ENCODE data around the gene DRC1.

The DRC1 gene

DNA sequence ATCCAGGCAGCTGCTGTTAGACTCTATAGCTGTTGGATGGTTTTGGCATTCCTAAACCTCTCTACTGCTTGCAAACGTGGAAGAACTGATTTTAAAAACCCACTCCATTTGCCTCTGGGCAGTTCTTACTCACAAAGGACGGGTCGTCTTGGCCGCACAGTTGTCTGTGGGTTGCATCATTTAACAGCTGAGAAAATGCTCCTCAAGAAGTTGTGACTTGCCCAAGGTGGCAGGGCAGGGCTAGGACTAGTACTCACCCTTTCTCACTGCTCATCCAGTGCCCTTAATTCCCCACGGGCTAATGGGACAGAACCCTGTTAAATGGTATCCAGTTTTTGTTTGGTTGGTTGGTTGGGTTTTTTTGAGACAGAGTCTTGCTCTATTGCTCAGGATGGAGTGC is 997 bp upstream of the DRC1 start:
- no peak for DNase-seq

- no peak for DNase-seq
These were observed 5.8 kb downstream of the DRC1 start for GRCh38 chr2:26407526-26407925.

DNA sequence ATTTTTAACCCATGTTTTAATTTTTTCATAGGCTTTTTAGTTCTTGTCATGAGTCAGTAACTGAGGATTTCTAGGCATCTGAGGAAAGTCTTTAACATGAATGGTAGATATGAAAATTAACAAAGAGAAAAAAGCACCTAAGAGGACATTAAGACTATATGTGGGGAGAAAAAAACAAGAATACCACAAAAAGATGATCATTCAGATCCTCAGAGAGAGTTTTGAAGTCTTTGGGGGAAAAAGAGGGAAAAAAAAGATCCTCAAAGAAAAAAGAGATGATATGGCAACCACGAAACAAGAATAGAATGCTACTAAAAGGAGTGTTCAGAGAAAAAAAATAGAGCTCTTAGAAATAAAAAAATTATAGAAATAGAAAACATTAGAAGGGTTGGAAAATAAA is 8.1 kb downstream of the DRC1 start:
- no peak for DNase-seq

DNA sequence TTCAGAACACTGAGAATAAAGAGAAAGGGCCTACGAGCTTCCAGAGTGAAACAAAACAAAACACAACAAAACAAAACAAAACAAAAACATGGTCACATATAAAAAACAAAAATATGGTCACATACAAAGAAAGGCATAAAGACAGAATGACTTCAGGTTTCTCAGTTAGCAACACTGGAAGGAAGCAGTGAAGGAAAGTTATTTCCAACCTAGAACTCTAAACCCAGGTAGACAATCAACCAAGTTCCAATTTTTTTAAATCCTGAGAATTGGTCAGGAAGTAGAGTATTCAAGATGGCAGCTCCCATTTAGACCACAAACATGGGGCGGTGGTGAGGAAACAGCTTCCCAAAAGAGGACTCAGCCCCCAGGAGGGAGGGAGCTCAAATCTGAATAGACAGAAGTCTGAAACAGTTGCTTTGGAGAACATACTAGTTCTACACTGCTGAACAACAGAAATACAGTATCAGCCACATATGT is 9.1 kb downstream of the DRC1 start:
- no peak for DNase-seq

DNA sequence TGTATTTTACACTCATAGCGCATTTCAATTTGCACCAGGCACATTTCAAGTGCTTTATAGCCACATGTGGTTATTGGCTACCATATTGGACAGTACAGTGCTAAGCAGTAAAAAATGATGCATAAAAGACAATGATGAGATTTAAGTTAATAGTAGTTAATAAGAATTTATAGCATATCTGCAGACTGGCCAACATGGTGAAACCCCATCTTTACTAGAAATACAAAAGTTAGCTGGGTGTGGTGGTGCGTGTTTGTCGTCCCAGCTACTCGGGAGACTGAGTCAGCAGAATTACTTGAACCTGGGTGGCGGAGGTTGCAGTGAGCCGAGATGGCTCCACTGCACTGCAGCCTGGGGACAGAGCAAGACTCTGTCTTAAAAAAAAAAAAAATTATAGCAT is 9.7 kb downstream of the DRC1 start:
- DNase-seq = no peak

- DNase-seq = peak; percentile 73
These were observed 10.5 kb downstream of the DRC1 start for GRCh38 chr2:26412091-26412673.

- DNase-seq = no peak
These were observed 12.6 kb downstream of the DRC1 start for GRCh38 chr2:26414311-26414710.

- DNase-seq = no peak
These were observed 20.2 kb downstream of the DRC1 start for GRCh38 chr2:26421961-26422360.

GRCh38 chr2:26422947-26423629 is 21.4 kb downstream of the DRC1 start:
- no peak for DNase-seq

DNA sequence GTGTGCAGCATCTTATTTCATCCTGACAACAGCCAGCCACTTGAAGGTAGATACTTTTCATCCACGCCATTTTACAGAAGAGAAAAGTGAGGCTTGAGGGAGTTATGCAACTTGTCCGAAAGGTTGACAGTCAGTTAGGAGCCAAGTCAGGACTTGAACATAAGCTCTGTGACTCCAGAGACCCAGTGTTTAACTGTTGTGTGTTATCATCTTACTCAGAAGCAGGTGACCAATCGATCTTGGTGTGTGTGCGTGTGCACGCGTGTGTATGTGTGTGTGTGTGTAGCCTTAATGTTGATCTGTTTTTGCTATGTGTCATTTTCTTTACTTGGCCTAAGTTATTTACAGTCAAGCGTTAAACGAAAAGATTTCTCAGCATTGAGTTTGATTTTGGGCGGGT is 22.0 kb downstream of the DRC1 start:
- no peak for DNase-seq

GRCh38 chr2:26424221-26424620 is 22.5 kb downstream of the DRC1 start:
- no peak for DNase-seq

DNA sequence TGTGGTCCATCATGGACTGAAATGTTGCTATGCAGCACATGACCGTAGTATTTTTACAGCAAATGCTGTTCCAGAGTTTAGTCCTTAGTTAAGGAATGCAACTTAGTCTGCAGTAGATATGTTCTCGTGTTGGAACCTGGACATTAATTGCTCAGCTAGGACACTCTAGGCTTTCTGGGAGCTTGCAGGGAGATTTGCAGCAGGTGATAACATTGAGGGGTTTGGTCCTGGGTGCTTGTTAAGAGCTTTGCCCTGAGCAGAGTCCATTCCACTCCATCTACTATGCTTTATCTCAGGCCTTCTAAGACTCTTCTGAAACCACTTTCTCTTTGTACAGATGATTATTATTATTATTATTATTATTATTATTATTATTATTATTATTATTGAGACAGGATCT is 27.1 kb downstream of the DRC1 start:
- DNase-seq = no peak

DNA sequence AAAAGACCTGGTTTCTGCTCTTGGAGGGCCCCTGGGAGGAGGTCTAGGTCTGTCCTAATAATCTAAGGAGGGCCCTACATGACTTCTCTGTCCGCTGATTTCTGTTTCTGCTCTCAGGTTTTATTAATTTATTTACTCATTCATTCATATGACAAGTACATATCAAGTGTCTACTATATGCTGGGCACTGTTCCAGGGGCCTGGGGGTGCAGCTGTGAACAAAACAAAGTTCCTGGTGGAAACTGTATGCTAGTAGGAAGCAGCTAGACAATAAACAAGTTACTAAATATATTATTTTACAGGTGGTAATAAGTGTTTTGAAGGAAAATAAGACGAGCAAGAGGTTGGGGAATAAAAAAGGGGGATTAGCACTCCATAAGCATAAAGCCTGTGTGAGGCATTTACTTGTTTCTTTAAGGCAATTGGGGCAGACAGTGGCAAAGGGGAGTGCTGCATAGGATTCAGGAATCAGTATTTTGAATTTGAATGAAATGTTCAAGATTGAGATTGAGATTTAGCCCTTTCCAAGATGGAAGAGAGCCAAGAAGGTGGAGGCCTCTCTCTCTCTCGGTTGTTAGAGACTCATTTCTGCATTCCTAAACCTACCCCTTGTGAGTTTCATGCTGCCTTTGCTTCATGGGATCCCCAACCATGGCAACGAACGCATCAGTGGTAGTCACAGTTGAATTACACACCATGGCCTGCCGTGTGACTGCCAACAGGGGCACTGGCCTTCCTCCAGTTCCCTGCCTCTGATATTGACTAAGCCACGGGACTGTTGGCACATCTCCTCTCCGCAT is 28.3 kb downstream of the DRC1 start:
- no peak for DNase-seq

- DNase-seq = no peak
These were observed 29.1 kb downstream of the DRC1 start for GRCh38 chr2:26430826-26431225.

DNA sequence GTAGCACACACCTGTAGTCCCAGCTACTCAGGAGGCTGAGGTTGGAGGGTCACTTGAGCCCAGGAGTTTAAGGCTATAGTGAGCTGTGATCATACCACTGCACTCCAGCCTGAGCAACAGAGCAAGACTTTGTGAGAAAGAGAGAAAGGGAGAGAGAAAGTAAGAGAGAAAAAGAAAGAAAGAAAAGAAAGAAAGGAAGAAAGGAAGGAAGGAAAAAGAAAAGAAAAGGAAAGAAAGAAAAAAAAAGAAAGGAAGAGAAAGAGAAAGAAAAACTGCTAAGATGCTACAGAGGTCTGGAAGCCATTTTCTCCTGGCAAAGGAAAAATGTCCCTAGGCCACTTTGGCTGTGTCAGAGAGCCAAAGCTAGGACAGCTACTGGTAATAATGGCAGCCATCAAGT is 30.6 kb downstream of the DRC1 start:
- DNase-seq = no peak

DNA sequence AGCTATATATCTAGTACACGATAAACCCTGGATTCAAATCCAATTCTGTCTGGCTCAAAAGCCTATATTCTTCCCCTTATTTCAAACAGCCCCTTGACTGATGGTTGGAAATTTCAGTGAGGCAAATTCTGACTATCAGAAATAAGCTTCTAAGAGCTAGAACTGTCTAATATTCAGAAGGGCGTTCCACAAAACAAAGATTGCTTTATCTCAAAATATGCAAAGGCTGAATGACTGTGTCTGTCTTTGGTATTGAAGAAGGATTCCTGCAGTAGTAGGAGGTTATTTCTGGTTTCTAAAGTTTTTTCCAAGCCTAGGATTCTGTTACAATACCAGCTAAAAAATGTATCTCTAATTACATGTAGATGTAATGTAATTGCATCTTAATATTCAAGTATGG is 31.1 kb downstream of the DRC1 start:
- DNase-seq = no peak

GRCh38 chr2:26435106-26435505 is 33.4 kb downstream of the DRC1 start:
- no peak for DNase-seq

- no peak for DNase-seq
These were observed 36.8 kb downstream of the DRC1 start for GRCh38 chr2:26438526-26438925.

- DNase-seq = no peak
These were observed 37.2 kb downstream of the DRC1 start for GRCh38 chr2:26438926-26439325.

GRCh38 chr2:26442301-26442700 is 40.6 kb downstream of the DRC1 start:
- DNase-seq = no peak

DNA sequence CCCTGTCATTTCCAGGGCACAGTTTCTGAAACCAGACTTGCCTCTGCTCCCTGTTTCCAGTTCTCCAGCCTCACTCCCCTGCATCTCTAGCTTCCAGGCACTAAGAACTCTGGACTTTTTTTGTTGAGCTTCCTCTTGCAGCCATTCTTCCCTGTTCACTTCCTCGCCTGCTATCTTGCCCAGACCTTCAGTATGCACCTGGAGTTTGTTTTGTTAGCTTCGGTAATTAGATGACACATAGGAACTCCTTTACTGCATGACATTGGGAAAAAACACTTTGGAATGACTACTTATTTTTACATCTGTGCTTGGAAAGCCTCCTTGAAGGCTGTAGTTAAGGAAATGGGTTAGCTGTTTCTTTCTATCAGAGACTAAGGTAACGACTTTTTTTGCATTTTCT is 41.0 kb downstream of the DRC1 start:
- DNase-seq = no peak

DNA sequence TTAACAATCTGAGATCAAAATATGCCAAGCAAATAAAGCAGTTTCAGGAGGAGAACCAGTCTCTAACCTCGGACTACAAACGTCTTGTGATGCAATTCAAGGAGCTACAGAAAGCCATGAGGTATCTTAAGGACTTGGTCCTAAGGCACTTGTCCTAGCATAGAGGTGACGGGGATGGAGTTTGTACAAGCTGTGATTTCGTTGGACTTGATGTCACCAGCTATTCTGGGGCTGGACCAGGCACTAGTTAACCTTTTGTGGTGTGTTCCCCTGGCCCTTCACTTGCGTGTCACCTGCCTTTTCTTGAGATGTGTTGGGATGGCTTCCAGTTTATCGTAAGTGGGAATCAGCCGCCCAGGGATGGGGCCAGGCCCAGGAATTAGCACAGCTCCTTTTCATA is 42.5 kb downstream of the DRC1 start:
- no peak for DNase-seq

DNA sequence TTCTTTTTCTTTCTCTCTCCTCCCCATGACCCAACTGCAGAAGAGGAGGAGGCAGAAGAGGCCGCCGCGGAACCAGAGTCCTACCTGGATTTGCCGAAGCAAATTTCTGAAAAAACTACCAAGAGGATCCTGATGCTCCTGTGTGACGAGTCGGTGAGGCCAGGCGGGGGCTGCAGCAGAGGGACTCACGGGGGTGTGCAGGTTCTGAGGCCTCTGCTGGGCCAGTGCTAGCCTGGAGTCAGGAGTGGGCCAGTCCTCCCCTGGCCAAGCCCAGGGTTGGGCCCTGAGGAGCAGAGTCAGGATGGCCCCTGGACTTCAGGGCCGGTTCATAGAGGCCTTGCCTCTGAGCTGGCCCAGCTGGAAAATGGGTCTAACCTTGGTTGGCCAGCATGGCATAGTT is 46.9 kb downstream of the DRC1 start:
- no peak for DNase-seq

Data from activated CD4-positive, alpha-beta T cell treated with anti-CD3 and anti-CD28 coated beads, Interleukin-2, Interleukin-6, amounts not matched to agents 100 ng/mL and 50 ng/mL, durations not matched to agents 16 hours and 8 hours (primary cell).